OCI-LY3 (cell line): ENCODE data around the gene GNAQ.

Source experiments
- H2AFZ ChIP-seq: fragments of 200-600, 300-600 bp; shearing (Covaris generic); 2 replicates; pipeline ENCODE4 v1.6.0; 2014; ENCODE audit warnings: antibody characterized with exemption, low read depth, low read length
- H3K27ac ChIP-seq: fragments of 200-600, 300-600 bp; sonication (generic); 2 replicates; pipeline ENCODE4 v1.5.1; 2014; ENCODE audit warnings: mild to moderate bottlenecking, low read length, moderate library complexity, mixed read lengths
- H3K27me3 ChIP-seq: fragments of 200-600, 300-600 bp; sonication (generic); 2 replicates; pipeline ENCODE4 v1.6.1; 2014; ENCODE audit warnings: low read depth, low read length, mixed read lengths
- H3K36me3 ChIP-seq: fragments of 200-600, 300-600 bp; sonication (generic); replicated peaks from 2 replicates; pipeline ENCODE3; 2014; ENCODE audit warnings: low read depth, low read length, mixed read lengths
- H3K4me1 ChIP-seq: fragments of 300-600, 200-600 bp; sonication (generic); 2 replicates; pipeline ENCODE4 v1.6.1; 2014; ENCODE audit warnings: low read length, mixed read lengths
- H3K4me2 ChIP-seq: fragments of 200-600, 300-600 bp; sonication (generic); 2 replicates; pipeline ENCODE4 v1.6.1; 2014; ENCODE audit warnings: low read length, mixed read lengths
- H3K4me3 ChIP-seq: fragments of 300-600, 200-600 bp; sonication (generic); 2 replicates; pipeline ENCODE4 v1.5.1; 2014; ENCODE audit warnings: antibody characterized with exemption, mild to moderate bottlenecking, low read length, moderate library complexity
- H3K79me2 ChIP-seq: fragments of 300-600, 200-600 bp; shearing (Covaris generic); 2 replicates; pipeline ENCODE4 v1.6.1; 2014; ENCODE audit warnings: mild to moderate bottlenecking, low read length, mixed read lengths
- H3K9ac ChIP-seq: fragments of 300-600, 200-600 bp; shearing (Covaris generic); 2 replicates; pipeline ENCODE4 v1.6.0; 2014; ENCODE audit warnings: mild to moderate bottlenecking, low read length, moderate library complexity
- H3K9me3 ChIP-seq: fragments of 200-600, 300-600 bp; shearing (Covaris generic); 2 replicates; pipeline ENCODE4 v1.6.1; 2014; ENCODE audit warnings: low read length, mixed read lengths; ENCODE audit not compliant: insufficient read depth
- H4K20me1 ChIP-seq: fragments of 200-600, 300-600 bp; sonication (generic); 2 replicates; pipeline ENCODE4 v1.6.1; 2016; ENCODE audit warnings: low read length, mixed read lengths; ENCODE audit not compliant: insufficient read depth
- CTCF ChIP-seq: fragments of 200-600, 300-600 bp; sonication (generic); IDR thresholded peaks from 2 replicates; pipeline ENCODE4 v1.5.1; 2014; ENCODE audit warnings: antibody characterized with exemption, low read length, low read depth
- EZH2phosphoT487 ChIP-seq: fragments of 200-600 bp; shearing (Covaris generic); IDR thresholded peaks from 2 replicates; pipeline ENCODE4 v1.6.1; 2018; ENCODE audit warnings: antibody characterized with exemption, mixed run types, low read depth

GNAQ gene

GRCh38 chr9:77887662-77888061, 143.9 kb downstream of the GNAQ start:
- no peaks in the 10 kb centered on the region for H3K36me3 ChIP-seq
- H3K9me3 ChIP-seq, result no peaks in the 10 kb centered on the region
- H3K4me1 ChIP-seq, result peaks cover 26% of the 10 kb centered on the region
- no peak overlapping the region for H3K4me2 ChIP-seq
- TF ChIP-seq CTCF (no peak), EZH2phosphoT487 (no peak)
- H4K20me1 ChIP-seq, result no peaks in the 10 kb centered on the region
- no peaks in the 10 kb centered on the region for H3K27me3 ChIP-seq
- H2AFZ ChIP-seq, result no peak overlapping the region
- H3K4me3 ChIP-seq, result no peak overlapping the region
- no peak overlapping the region for H3K27ac ChIP-seq
- no peak overlapping the region for H3K9ac ChIP-seq
- no peaks in the 10 kb centered on the region for H3K79me2 ChIP-seq

DNA sequence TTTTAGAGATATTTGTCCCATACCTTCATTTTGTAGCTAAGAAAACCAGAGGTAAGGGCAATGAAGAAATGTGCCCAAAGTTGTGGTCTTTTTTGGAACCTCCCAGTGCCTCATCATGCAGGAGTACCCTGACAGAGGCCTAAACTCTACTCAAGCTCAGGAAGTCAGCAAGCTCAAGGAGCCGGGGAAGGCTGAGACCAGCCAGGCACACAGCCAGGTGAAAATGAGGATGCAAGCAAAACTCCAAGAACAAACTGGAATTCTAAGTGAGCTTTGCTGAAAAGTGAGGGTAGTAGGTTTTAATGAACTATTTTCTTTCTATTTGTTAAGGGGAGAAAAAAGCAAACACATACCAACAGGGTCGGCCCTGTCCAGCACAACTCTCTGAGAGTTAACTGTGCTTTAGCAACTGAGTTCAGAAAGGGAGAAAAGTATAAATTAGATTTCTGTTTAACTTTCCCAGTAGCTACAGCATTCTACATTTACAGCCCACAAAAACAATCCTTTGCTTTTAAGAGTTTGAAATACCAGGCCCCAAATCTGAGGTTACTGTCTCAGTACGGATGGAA, 146.4 kb downstream of the GNAQ start:
- H3K36me3 ChIP-seq, result no peaks in the 10 kb centered on the region
- no peak overlapping the region for H3K9ac ChIP-seq
- no peak overlapping the region for H3K27ac ChIP-seq
- no peak overlapping the region for H3K4me2 ChIP-seq
- no peaks in the 10 kb centered on the region for H3K9me3 ChIP-seq
- TF ChIP-seq EZH2phosphoT487 (no peak), CTCF (no peak)
- no peaks in the 10 kb centered on the region for H3K79me2 ChIP-seq
- no peak overlapping the region for H2AFZ ChIP-seq
- H3K27me3 ChIP-seq, result no peaks in the 10 kb centered on the region
- H3K4me1 ChIP-seq, result peaks cover 7% of the 10 kb centered on the region
- H4K20me1 ChIP-seq, result no peaks in the 10 kb centered on the region
- no peak overlapping the region for H3K4me3 ChIP-seq

- Histone ChIP-seq H3K4me3 (no peak overlapping the region), H3K4me1 (peaks cover 7% of the 10 kb centered on the region), H3K27ac (no peak overlapping the region), H2AFZ (peak overlapping the region; percentile 45), H3K4me2 (no peak overlapping the region), H3K9ac (no peak overlapping the region), H3K9me3 (no peaks in the 10 kb centered on the region), H3K36me3 (no peaks in the 10 kb centered on the region), H4K20me1 (no peaks in the 10 kb centered on the region), H3K27me3 (no peaks in the 10 kb centered on the region), H3K79me2 (no peaks in the 10 kb centered on the region)
- TF ChIP-seq CTCF, result no peak
- no peak for TF ChIP-seq EZH2phosphoT487
These were observed 147.5 kb downstream of the GNAQ start for GRCh38 chr9:77883846-77884771.

GRCh38 chr9:77883133-77883532, 148.5 kb downstream of the GNAQ start:
- H3K4me1 ChIP-seq, result peaks cover 7% of the 10 kb centered on the region
- H4K20me1 ChIP-seq, result no peaks in the 10 kb centered on the region
- no peak overlapping the region for H2AFZ ChIP-seq
- H3K4me3 ChIP-seq, result no peak overlapping the region
- no peaks in the 10 kb centered on the region for H3K9me3 ChIP-seq
- H3K36me3 ChIP-seq, result no peaks in the 10 kb centered on the region
- no peak overlapping the region for H3K4me2 ChIP-seq
- no peaks in the 10 kb centered on the region for H3K27me3 ChIP-seq
- no peaks in the 10 kb centered on the region for H3K79me2 ChIP-seq
- TF ChIP-seq EZH2phosphoT487 (no peak), CTCF (no peak)
- H3K27ac ChIP-seq, result no peak overlapping the region
- no peak overlapping the region for H3K9ac ChIP-seq
